ENCODE data around the gene PIK3AP1. TPM values are rescaled to one million over a fixed set of nuclear protein-coding genes. Genes with fewer than 3 reads are reported as not detected.
"Not testable (repeated sequence)": the region's sequence is repeated elsewhere in the genome, so short reads cannot be mapped to it uniquely, and the experiment has no call there.

Gene PIK3AP1
- total RNA-seq, 1 donor from 2014 or later: 0.49 TPM

- TF ChIP-seq, protein P1, sequence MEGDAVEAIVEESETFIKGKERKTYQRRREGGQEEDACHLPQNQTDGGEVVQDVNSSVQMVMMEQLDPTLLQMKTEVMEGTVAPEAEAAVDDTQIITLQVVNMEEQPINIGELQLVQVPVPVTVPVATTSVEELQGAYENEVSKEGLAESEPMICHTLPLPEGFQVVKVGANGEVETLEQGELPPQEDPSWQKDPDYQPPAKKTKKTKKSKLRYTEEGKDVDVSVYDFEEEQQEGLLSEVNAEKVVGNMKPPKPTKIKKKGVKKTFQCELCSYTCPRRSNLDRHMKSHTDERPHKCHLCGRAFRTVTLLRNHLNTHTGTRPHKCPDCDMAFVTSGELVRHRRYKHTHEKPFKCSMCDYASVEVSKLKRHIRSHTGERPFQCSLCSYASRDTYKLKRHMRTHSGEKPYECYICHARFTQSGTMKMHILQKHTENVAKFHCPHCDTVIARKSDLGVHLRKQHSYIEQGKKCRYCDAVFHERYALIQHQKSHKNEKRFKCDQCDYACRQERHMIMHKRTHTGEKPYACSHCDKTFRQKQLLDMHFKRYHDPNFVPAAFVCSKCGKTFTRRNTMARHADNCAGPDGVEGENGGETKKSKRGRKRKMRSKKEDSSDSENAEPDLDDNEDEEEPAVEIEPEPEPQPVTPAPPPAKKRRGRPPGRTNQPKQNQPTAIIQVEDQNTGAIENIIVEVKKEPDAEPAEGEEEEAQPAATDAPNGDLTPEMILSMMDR (IDR thresholded peaks at IDR 0.05; ENCODE audit: partially characterized antibody, unreplicated experiment): no peak
- H3K27me3 Mint-ChIP-seq (ENCODE audit: unreplicated experiment): peaks cover 2% of the 10 kb centered on the region
- H3K4me3 Mint-ChIP-seq (ENCODE audit: unreplicated experiment): no peak overlapping the region
- H3K9me3 Mint-ChIP-seq (ENCODE audit: unreplicated experiment): peaks cover 3% of the 10 kb centered on the region
- DNase-seq: no peak
- no peaks in the 10 kb centered on the region for H3K36me3 Mint-ChIP-seq (ENCODE audit: unreplicated experiment)
- H3K4me1 Mint-ChIP-seq (ENCODE audit: low read depth, unreplicated experiment): no peaks in the 10 kb centered on the region
- H3K27ac Mint-ChIP-seq (ENCODE audit: unreplicated experiment): no peak overlapping the region
These were observed 44.2 kb upstream of the PIK3AP1 start for GRCh38 chr10:96764425-96765060.

DNA sequence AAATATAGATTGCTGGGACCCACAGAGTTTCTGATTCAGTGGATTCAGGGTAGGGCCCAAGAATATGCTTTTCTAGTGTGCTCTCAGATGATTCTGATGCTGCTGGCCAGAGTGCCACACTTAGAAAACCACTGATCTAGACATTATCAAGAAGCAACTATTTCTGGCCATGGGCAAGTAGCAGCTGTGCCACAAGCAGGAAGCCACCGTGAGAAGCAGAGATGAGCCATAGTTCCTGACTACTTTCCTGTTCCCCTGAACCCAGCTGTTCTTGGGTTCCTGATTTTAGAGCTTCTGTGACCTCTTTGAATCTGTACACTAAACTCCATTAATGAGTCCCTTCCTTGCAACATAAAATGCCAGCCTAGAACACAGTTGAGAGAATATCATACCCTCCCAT is 38.1 kb upstream of the PIK3AP1 start:
- TF ChIP-seq, protein P1 (IDR thresholded peaks at IDR 0.05; ENCODE audit: partially characterized antibody, unreplicated experiment): no peak
- H3K9me3 Mint-ChIP-seq (ENCODE audit: unreplicated experiment): no peaks in the 10 kb centered on the region
- no peaks in the 10 kb centered on the region for H3K4me1 Mint-ChIP-seq (ENCODE audit: low read depth, unreplicated experiment)
- H3K27ac Mint-ChIP-seq (ENCODE audit: unreplicated experiment): no peak overlapping the region
- H3K4me3 Mint-ChIP-seq (ENCODE audit: unreplicated experiment): no peak overlapping the region
- H3K36me3 Mint-ChIP-seq (ENCODE audit: unreplicated experiment): no peaks in the 10 kb centered on the region
- peaks cover 5% of the 10 kb centered on the region for H3K27me3 Mint-ChIP-seq (ENCODE audit: unreplicated experiment)
- no peak for DNase-seq

DNA sequence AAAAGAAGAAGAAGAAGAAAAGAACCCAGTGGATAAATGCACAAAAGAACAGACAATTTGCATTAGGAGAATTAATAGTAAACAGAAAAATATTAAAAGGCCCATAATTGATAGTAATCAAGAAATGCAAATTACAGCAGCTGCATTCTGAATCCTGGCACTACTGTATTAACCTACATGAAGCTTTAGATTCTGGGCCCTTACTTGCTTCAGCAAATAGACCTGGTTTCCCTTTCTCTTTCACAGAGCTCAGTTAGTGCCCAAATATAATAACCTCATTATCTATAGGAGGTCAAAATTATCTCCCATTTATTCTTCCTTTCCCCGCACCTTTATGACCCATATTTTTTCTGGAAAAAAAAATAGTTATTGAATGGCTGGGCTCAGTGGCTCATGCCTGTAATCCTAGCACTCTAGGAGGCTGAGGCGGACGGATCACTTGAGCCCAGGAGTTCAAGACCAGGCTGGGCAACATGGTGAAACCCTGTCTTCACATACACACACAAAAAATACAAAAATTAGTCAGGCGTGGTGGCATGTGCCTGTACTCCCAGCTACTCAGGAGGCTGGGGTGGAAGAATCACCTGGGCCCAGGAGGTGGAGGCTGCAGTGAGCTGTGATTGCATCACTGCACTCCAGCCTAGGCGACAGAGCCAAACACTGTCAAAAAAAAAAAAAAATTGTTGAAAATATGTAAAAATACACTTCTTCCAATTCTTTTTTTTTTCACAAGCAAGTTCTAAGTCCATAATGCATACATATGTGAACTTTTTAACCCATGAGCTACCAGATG is 36.0 kb upstream of the PIK3AP1 start:
- DNase-seq: no peak
- TF ChIP-seq, protein P1 (IDR thresholded peaks at IDR 0.05; ENCODE audit: partially characterized antibody, unreplicated experiment): no peak
- H3K4me1 Mint-ChIP-seq (ENCODE audit: low read depth, unreplicated experiment): no peaks in the 10 kb centered on the region
- H3K9me3 Mint-ChIP-seq (ENCODE audit: unreplicated experiment): no peaks in the 10 kb centered on the region
- H3K36me3 Mint-ChIP-seq (ENCODE audit: unreplicated experiment): no peaks in the 10 kb centered on the region
- no peak overlapping the region for H3K4me3 Mint-ChIP-seq (ENCODE audit: unreplicated experiment)
- peaks cover 5% of the 10 kb centered on the region for H3K27me3 Mint-ChIP-seq (ENCODE audit: unreplicated experiment)
- H3K27ac Mint-ChIP-seq (ENCODE audit: unreplicated experiment): no peak overlapping the region

DNA sequence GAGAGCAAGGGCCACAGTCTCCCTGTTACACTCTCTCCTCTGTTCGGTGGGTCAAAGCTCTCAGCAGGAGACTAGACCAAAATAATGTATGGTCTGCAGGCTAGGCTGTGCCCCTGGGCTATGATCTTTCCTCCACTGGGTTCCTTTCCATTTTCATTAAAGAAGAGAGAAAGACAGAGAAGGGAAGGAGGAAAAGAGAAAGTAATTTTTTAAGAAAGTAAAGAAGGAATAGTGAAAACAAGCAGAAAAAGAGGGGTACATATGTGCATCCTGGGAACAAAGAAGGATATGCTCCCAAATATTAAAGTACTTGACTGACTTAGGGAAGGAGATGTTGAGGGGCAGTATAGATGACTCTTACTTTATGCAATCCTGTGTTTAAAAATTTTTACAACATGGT is 33.6 kb upstream of the PIK3AP1 start:
- Mint-ChIP-seq H3K4me3 (ENCODE audit: unreplicated experiment) (no peak overlapping the region), H3K27ac (ENCODE audit: unreplicated experiment) (no peak overlapping the region), H3K36me3 (ENCODE audit: unreplicated experiment) (no peaks in the 10 kb centered on the region), H3K4me1 (ENCODE audit: low read depth, unreplicated experiment) (no peaks in the 10 kb centered on the region), H3K9me3 (ENCODE audit: unreplicated experiment) (no peaks in the 10 kb centered on the region), H3K27me3 (ENCODE audit: unreplicated experiment) (peaks cover 3% of the 10 kb centered on the region)
- no peak for DNase-seq
- TF ChIP-seq, protein P1 (IDR thresholded peaks at IDR 0.05; ENCODE audit: partially characterized antibody, unreplicated experiment): no peak

DNA sequence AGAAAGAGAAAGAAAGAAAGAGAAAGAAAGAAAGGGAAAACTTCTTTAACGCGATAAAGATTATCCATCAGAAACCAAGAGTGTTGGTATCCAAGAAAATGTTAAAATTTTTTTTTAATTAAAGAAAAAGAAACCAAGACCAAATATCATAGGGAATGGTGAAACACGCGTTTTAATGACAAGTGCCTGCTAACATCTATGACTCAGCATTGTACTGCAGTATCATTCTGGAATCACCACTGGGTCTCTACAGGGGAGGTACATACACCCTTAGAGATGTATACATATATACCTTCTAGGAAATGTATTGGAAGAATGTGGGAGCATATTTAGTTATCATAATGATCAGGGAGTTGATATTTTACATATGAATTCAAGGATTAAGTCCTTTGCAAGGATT is 32.1 kb upstream of the PIK3AP1 start:
- no peak overlapping the region for H3K4me3 Mint-ChIP-seq (ENCODE audit: unreplicated experiment)
- no peak for DNase-seq
- H3K9me3 Mint-ChIP-seq (ENCODE audit: unreplicated experiment): no peaks in the 10 kb centered on the region
- TF ChIP-seq, protein P1 (IDR thresholded peaks at IDR 0.05; ENCODE audit: partially characterized antibody, unreplicated experiment): no peak
- no peak overlapping the region for H3K27ac Mint-ChIP-seq (ENCODE audit: unreplicated experiment)
- H3K27me3 Mint-ChIP-seq (ENCODE audit: unreplicated experiment): peaks cover 6% of the 10 kb centered on the region
- no peaks in the 10 kb centered on the region for H3K36me3 Mint-ChIP-seq (ENCODE audit: unreplicated experiment)
- H3K4me1 Mint-ChIP-seq (ENCODE audit: low read depth, unreplicated experiment): no peaks in the 10 kb centered on the region

DNA sequence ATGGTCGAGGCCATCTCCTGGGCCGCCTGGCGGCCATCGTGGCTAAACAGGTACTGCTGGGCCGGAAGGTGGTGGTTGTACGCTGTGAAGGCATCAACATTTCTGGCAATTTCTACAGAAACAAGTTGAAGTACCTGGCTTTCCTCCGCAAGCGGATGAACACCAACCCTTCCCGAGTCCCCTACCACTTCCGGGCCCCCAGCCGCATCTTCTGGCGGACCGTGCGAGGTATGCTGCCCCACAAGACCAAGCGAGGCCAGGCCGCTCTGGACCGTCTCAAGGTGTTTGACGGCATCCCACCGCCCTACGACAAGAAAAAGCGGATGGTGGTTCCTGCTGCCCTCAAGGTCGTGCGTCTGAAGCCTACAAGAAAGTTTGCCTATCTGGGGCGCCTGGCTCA is 30.0 kb upstream of the PIK3AP1 start:
- not testable (repeated sequence) for H3K4me3 Mint-ChIP-seq (ENCODE audit: unreplicated experiment); DNase-seq; H3K27ac Mint-ChIP-seq (ENCODE audit: unreplicated experiment); H3K4me1 Mint-ChIP-seq (ENCODE audit: low read depth, unreplicated experiment); H3K36me3 Mint-ChIP-seq (ENCODE audit: unreplicated experiment); H3K27me3 Mint-ChIP-seq (ENCODE audit: unreplicated experiment); H3K9me3 Mint-ChIP-seq (ENCODE audit: unreplicated experiment)

All from glutamatergic neuron (in vitro differentiated cells).